Activated CD4-positive, alpha-beta T cell treated with anti-CD3 and anti-CD28 coated beads, Interleukin-2, amount 50 U/mL, for 1 hour (primary cell): ENCODE data around the gene C6orf58.
"Not testable (repeated sequence)": the region's sequence is repeated elsewhere in the genome, so short reads cannot be mapped to it uniquely, and the experiment has no call there.

Experiments
- DNase-seq: peaks from one replicate; pipeline ENCODE4 v3.0.0-alpha.2; 2020

Gene C6orf58

DNA sequence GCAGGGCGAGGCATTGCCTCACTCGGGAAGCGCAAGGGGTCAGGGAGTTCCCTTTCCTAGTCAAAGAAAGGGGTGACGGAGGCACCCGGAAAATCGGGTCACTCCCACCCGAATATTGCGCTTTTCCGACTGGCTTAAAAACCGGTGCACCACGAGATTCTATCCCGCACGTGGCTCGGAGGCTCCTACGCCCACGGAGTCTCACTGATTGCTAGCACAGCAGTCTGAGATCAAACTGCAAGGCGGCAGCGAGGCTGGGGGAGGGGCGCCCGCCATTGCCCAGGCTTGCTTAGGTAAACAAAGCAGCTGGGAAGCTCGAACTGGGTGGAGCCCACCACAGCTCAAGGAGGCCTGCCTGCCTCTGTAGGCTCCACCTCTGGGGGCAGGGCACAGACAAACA, 16.5 kb downstream of the C6orf58 start:
- DNase-seq = not testable (repeated sequence)

DNA sequence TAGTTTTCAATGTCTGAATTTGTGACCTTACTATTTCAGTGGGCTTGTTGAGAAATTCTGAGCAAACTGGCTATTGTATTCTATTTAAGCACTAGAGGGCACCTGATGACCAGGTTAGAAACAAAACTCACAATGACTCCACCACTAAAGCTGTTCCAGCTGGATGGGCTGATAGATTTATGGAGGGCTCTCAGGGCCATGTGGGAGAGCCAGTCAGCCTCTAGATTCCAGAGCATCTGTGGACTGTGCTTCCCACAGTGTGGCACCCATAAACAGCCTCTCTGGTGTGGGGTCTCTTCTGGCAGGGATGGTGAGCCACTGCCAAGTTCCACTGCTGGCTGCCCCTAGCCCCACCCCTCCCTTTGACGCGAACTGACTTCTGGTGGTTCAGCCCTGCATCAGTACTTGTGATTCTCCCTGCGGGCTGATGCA, 29.2 kb downstream of the C6orf58 start:
- no peak for DNase-seq

DNA sequence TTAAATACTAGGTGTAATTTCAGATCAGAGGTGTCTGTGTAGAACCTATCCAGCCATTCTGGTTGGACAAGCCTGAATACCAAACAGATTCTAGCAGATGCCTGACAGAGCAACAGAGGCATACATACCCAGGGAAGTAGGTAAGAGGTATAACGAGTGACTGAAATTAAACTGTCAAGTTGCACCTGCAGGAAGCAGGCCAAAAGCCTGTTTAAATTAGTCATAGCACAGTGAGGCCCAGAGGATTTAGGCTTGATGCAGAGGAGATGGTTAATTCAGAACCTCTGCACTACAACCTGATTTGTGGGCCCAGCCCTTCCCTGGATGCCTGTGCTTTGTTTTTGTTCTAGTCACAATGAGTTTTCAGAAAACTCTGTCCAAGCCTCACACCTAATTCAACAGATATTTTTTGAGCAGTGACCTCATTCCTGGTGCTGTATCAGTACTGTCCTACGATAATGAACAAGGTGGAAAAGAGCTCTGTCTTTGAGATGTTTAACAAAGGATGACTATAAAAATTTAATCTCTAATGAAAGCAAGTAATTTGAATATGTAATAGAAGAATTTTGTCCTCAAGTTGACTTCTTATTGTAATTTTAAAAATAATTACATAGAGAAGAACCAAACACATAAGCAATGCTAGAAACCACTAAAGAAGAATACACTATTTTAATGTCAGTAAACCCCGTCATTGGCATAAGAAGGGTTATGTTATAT, 31.7 kb downstream of the C6orf58 start:
- DNase-seq = no peak

DNA sequence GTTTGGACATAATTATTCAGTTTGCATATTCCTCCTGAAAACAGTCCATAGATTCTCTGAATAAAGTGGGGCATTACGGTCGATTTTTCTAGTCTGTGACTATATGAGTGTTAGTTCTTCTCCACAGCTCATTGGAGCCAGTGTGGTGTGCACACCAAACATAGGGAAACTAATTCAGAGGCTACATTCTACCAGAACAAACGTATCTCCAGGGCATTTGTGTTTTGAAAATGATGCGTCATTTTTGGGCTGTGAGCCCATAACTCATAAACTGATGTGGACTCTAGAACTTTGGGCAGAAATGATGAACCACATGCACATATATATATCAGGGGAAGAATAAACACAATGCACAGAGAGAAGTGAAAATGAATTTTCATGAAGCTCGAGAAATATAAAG, 41.8 kb downstream of the C6orf58 start:
- no peak for DNase-seq

DNA sequence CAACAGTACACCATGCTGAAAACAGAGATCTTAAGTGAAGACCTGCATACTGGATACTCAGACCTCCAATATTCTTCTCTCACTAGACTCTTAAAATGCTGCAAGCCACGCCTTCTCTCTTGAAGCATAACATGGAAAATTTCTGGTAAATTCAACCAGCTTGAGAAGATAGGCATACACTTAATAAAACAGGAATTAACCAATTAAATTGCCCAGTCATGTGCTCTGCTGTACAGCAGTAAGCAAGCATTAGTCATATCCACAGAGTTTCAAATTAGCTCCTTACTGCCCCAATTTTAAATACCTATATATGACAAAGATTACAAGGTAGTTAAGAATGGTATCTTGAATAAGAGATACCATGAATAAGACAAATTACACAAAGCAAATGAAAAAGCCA, 53.8 kb downstream of the C6orf58 start:
- no peak for DNase-seq

DNA sequence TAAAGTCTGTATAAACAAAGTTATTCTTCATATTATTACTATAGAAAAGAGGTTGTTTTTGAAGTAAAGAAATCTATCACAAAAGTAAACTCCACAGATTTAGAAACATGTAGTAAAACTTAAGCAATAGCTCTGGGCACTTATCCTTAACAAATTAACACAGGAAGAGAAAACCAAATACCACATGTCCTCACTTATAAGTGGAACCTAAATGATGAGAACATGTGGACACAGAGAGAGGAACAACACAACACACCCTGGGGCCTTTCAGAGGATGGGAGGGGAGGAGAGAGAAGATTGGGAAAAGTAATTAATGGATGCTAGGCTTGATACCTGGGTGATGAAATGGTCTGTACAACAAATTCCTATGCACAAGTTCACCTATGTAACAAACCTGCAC, 57.2 kb downstream of the C6orf58 start:
- no peak for DNase-seq

DNA sequence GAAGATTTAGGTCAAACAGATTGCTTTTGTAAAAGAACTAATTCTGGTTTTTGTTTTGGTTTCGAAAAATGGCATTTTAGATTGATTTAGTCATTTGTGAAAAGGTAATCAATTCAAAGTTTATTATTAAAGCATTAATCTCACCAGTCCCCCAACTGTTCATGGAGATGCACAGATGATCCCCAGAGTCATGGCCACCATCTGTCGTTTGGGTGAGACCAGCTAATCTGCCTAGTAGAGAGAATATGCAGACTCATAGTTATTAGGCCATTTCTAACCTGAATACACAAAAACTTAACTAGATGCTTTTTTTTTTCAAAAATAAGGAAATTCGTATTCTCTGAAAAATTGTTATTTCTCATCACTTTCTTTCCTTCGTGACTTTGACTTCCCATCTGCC, 58.1 kb downstream of the C6orf58 start:
- DNase-seq = no peak

DNA sequence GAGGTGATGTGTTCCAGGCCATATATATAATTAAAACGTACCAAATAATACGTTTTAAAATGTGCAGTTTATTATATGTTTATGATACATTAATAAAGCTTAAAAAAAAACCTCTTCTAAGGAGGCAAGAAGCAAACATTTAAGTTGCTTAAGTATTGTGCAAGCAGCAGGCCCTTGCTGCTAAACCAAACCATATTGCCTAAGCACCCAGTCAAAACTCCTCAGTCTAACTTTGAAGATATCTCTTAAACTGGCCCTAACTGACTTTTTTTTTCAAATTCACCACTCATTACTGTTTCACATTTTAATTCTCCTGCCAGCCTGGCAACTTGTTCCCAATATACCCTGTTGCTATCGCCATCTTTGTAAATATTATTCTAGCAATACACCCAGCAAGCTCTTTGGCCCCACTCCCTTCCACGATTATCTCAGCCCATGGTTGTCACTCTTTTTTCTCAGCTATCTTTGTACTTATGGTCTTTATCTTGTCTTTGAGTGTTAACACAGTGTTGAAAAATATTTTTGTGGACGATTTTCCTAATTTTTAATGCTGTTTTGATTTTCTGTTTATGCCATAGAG, 60.9 kb downstream of the C6orf58 start:
- DNase-seq = no peak
